Measurements from ENCODE around the gene MCM5. TPM values are rescaled to one million over a fixed set of nuclear protein-coding genes. Genes with fewer than 3 reads are reported as not detected.
A peak's percentile ranks its signal among the peaks of the same experiment; 100 is the strongest.

MCM5 gene
- total and polyA plus RNA-seq, 2 of the 13 experiments (the other 11 are each of a cell fraction or from before 2014, with no cell fraction given), result 40.2 to 93.5 TPM

GRCh38 chr22:35350539-35351503, 49.1 kb upstream of the MCM5 start (continued):
- 0 out of 2 replicates have a peak, but pooled peaks have one; percentile 11 for TF ChIP-seq ZNF281 (CRISPR knock-in tag; IDR thresholded peaks at IDR 0.05; ENCODE audit: borderline replicate concordance)
- TF ChIP-seq KLF6 (CRISPR knock-in tag; IDR thresholded peaks at IDR 0.05), result 0 out of 2 replicates have a peak, but pooled peaks have one; percentile 26
- peak; percentile 52; the same call in 1 of the 2 replicates for TF ChIP-seq IRF9 (CRISPR knock-in tag; IDR thresholded peaks at IDR 0.05; ENCODE audit: borderline replicate concordance)
- TF ChIP-seq HNF1B (CRISPR knock-in tag; IDR thresholded peaks at IDR 0.05), result peak; percentile 55; the same call in 1 of the 2 replicates
- TF ChIP-seq KDM5B (CRISPR knock-in tag; IDR thresholded peaks at IDR 0.05; ENCODE audit: borderline replicate concordance), result peak; percentile 36; the same call in 1 of the 2 replicates
- no peak for TF ChIP-seq ZNF441 (CRISPR knock-in tag; IDR thresholded peaks at IDR 0.05; ENCODE audit: borderline replicate concordance)
- TF ChIP-seq ZNF589 (CRISPR knock-in tag; conservative IDR thresholded peaks at IDR 0.05), result no peak
- TF ChIP-seq MED1 (CRISPR knock-in tag; IDR thresholded peaks at IDR 0.05), result peak; percentile 63
- TF ChIP-seq ZNF143 (CRISPR knock-in tag; IDR thresholded peaks at IDR 0.05), result 0 out of 2 replicates have a peak, but pooled peaks have one; percentile 34
- 0 out of 2 replicates have a peak, but pooled peaks have one; percentile 29 for TF ChIP-seq SMAD3 (CRISPR knock-in tag; IDR thresholded peaks at IDR 0.05)
- peak in 1 of 2 experiments; percentile 75; a peak in 1 of 4 replicates for TF ChIP-seq KLF16 (CRISPR knock-in tag; IDR thresholded peaks at IDR 0.05)
- no peak for TF ChIP-seq ZNF496 (CRISPR knock-in tag; IDR thresholded peaks at IDR 0.05; ENCODE audit: insufficient replicate concordance)
- peak; percentile 75 for TF ChIP-seq AGO1 (IDR thresholded peaks at IDR 0.05; ENCODE audit: low read depth, low read length, poor library complexity, severe bottlenecking)
- TF ChIP-seq JARID2 (CRISPR knock-in tag; IDR thresholded peaks at IDR 0.05; ENCODE audit: insufficient replicate concordance), result peak; percentile 79
- peak; percentile 22; the same call in 1 of the 2 replicates for TF ChIP-seq ZBTB20 (CRISPR knock-in tag; IDR thresholded peaks at IDR 0.05; ENCODE audit: borderline replicate concordance, low read depth)
- TF ChIP-seq SAP130 (CRISPR knock-in tag; IDR thresholded peaks at IDR 0.05; ENCODE audit: low read depth), result peak; percentile 75
- no peak for TF ChIP-seq TBP (CRISPR knock-in tag; IDR thresholded peaks at IDR 0.05)
- TF ChIP-seq ZZZ3 (CRISPR knock-in tag; IDR thresholded peaks at IDR 0.05; ENCODE audit: borderline replicate concordance), result 0 out of 2 replicates have a peak, but pooled peaks have one; percentile 46
- no peak for TF ChIP-seq FOXA1 (IDR thresholded peaks at IDR 0.05)
- TF ChIP-seq FOXA1 (CRISPR knock-in tag; IDR thresholded peaks at IDR 0.05), result no peak
- TF ChIP-seq ELF1 (CRISPR knock-in tag; IDR thresholded peaks at IDR 0.05), result 0 out of 2 replicates have a peak, but pooled peaks have one; percentile 29
- TF ChIP-seq ZNF335 (CRISPR knock-in tag; IDR thresholded peaks at IDR 0.05), result no peak; the same call in 1 of the 2 replicates

Measured in HepG2 (cell line).